ENCODE results near the gene WEE2. TPM values are rescaled to one million over a fixed set of nuclear protein-coding genes. Genes with fewer than 3 reads are reported as not detected.

Gene WEE2
- total RNA-seq, 1 donor: not detected

- H3K4me3 ChIP-seq (ENCODE audit: low read depth, low read length): no peak overlapping the region
- no peak for DNase-seq (ENCODE audit: low read depth)
- TF ChIP-seq, protein P1, sequence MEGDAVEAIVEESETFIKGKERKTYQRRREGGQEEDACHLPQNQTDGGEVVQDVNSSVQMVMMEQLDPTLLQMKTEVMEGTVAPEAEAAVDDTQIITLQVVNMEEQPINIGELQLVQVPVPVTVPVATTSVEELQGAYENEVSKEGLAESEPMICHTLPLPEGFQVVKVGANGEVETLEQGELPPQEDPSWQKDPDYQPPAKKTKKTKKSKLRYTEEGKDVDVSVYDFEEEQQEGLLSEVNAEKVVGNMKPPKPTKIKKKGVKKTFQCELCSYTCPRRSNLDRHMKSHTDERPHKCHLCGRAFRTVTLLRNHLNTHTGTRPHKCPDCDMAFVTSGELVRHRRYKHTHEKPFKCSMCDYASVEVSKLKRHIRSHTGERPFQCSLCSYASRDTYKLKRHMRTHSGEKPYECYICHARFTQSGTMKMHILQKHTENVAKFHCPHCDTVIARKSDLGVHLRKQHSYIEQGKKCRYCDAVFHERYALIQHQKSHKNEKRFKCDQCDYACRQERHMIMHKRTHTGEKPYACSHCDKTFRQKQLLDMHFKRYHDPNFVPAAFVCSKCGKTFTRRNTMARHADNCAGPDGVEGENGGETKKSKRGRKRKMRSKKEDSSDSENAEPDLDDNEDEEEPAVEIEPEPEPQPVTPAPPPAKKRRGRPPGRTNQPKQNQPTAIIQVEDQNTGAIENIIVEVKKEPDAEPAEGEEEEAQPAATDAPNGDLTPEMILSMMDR (IDR thresholded peaks at IDR 0.05; ENCODE audit: insufficient read depth, low read depth, low read length): no peak
Observed at GRCh38 chr7:141675436-141676215, 32.5 kb upstream of the WEE2 start.

- TF ChIP-seq, protein P1 (IDR thresholded peaks at IDR 0.05; ENCODE audit: insufficient read depth, low read depth, low read length): no peak
- no peak for DNase-seq (ENCODE audit: low read depth)
- no peak overlapping the region for H3K4me3 ChIP-seq (ENCODE audit: low read depth, low read length)
Observed at GRCh38 chr7:141676618-141677017, 31.5 kb upstream of the WEE2 start.

GRCh38 chr7:141679014-141679413 is 29.1 kb upstream of the WEE2 start:
- DNase-seq (ENCODE audit: low read depth): no peak
- no peak overlapping the region for H3K4me3 ChIP-seq (ENCODE audit: low read depth, low read length)
- TF ChIP-seq, protein P1 (IDR thresholded peaks at IDR 0.05; ENCODE audit: insufficient read depth, low read depth, low read length): no peak

GRCh38 chr7:141685285-141686023 is 22.7 kb upstream of the WEE2 start:
- DNase-seq (ENCODE audit: low read depth): no peak
- TF ChIP-seq, protein P1 (IDR thresholded peaks at IDR 0.05; ENCODE audit: insufficient read depth, low read depth, low read length): no peak
- no peak overlapping the region for H3K4me3 ChIP-seq (ENCODE audit: low read depth, low read length)

DNA sequence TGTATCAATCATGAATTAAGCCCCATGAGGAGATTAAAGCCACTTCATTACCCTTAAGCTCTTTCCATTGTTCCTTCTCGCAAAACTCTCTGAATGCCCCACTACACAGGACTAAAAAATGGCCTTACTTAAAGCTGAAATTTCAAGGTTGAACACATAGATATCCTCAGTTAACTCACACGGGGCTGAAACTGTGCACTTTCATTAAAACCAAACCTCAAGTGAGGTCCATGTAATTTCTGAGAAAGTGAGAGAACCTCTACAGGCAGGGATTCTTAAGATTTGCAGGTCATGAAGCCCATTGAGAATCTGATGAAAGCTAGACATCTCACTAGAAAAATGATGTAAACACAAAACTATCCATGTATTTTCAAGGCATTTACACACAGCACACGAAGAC is 22.1 kb upstream of the WEE2 start:
- no peak for DNase-seq (ENCODE audit: low read depth)
- no peak overlapping the region for H3K4me3 ChIP-seq (ENCODE audit: low read depth, low read length)
- TF ChIP-seq, protein P1 (IDR thresholded peaks at IDR 0.05; ENCODE audit: insufficient read depth, low read depth, low read length): no peak

DNA sequence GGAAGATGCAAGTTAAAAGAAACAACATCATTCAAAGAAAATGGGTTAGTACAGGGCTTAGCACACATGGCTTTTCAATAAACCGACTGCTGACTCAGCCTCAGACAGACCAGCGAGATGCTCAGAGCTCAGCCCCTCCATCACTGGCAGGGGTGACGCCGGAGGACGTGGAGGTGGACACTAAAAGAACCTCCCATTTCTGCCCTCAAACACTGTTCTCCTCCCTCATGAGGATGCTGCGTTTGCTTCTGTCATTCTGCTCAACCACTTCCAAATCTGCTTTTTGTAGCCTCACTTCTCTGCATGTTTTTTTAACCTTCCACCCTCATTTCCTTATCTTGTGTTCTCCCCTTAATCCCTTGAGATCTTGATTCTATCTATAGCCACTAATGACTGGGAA is 21.5 kb upstream of the WEE2 start:
- TF ChIP-seq, protein P1 (IDR thresholded peaks at IDR 0.05; ENCODE audit: insufficient read depth, low read depth, low read length): no peak
- no peak for DNase-seq (ENCODE audit: low read depth)
- no peak overlapping the region for H3K4me3 ChIP-seq (ENCODE audit: low read depth, low read length)

Measured in fibroblast of villous mesenchyme (primary cell).